C4-2B (cell line): ENCODE results near the gene SMDT1.

Experiments used
- ZFX ChIP-seq: fragments of 450-650 bp; IDR thresholded peaks from 2 replicates; pipeline ENCODE4 v1.6.1; 2017
- TF ChIP-seq, protein P1 (sequence below): fragments of 450-650 bp; conservative IDR thresholded peaks from 2 replicates; pipeline ENCODE4 v1.5.1; 2017; ENCODE audit warnings: mild to moderate bottlenecking

DNA sequence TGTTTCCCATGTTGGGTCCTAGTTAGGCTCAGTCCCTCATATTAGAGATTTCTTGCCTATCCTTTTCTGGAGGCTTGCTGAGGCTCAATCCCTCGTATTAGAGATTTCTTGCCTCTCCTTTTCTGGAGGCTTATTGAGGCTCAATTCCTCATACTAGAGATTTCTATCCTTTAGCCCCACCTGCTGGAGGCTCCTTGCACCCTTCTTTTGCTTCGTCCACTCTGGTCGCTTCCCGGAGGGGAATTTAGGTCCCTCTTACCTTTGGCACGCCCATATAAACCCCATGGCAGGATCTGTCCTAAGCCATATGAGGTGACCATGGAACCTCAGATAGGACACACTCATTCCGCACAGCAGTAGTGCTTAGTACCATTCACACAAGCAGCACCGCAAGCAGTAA, 35.2 kb downstream of the SMDT1 start:
- TF ChIP-seq, protein P1, sequence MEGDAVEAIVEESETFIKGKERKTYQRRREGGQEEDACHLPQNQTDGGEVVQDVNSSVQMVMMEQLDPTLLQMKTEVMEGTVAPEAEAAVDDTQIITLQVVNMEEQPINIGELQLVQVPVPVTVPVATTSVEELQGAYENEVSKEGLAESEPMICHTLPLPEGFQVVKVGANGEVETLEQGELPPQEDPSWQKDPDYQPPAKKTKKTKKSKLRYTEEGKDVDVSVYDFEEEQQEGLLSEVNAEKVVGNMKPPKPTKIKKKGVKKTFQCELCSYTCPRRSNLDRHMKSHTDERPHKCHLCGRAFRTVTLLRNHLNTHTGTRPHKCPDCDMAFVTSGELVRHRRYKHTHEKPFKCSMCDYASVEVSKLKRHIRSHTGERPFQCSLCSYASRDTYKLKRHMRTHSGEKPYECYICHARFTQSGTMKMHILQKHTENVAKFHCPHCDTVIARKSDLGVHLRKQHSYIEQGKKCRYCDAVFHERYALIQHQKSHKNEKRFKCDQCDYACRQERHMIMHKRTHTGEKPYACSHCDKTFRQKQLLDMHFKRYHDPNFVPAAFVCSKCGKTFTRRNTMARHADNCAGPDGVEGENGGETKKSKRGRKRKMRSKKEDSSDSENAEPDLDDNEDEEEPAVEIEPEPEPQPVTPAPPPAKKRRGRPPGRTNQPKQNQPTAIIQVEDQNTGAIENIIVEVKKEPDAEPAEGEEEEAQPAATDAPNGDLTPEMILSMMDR = peak; percentile 33
- no peak for TF ChIP-seq ZFX
